ENCODE data around the gene PALD1.

Gene PALD1

GRCh38 chr10:70480239-70480861, 1.8 kb downstream of the PALD1 start:
- Histone ChIP-seq H3K9ac (ENCODE audit: low read length) (no peak overlapping the region), H4K12ac (ENCODE audit: low read depth, low read length) (no peak overlapping the region), H3K36me3 (ENCODE audit: control insufficient read depth in 1 of 2, insufficient read depth in 2 of 2, low read length in 2 of 2) (no peaks in the 10 kb centered on the region), H3K27ac (ENCODE audit: low read depth, low read length) (no peak overlapping the region), H4K91ac (ENCODE audit: low read depth, low read length) (no peak overlapping the region), H2BK12ac (ENCODE audit: low read length) (no peak overlapping the region), H3K4me2 (ENCODE audit: low read length) (no peak overlapping the region), H3K4me1 (ENCODE audit: control insufficient read depth in 1 of 2, insufficient read depth in 2 of 2, low read length in 2 of 2) (peaks cover 3 to 9% of the 10 kb centered on the region in 2 experiments), H3K79me2 (ENCODE audit: control insufficient read depth, insufficient read depth, low read length, poor library complexity) (no peaks in the 10 kb centered on the region), H3K79me1 (ENCODE audit: low read length) (no peaks in the 10 kb centered on the region), H3K4ac (ENCODE audit: low read depth, low read length) (no peak overlapping the region), H3K9me3 (ENCODE audit: insufficient read depth, low read depth, low read length) (peaks cover 2% of the 10 kb centered on the region), H2BK5ac (ENCODE audit: low read depth, low read length, poor library complexity) (no peak overlapping the region), H2AK5ac (ENCODE audit: low read length) (no peak overlapping the region), H2BK120ac (ENCODE audit: insufficient read depth, low read length, poor library complexity) (no peak overlapping the region), H4K8ac (ENCODE audit: low read depth, low read length) (no peak overlapping the region), H3K27me3 (ENCODE audit: insufficient read depth, low read length) (peaks cover 32% of the 10 kb centered on the region), H3K14ac (ENCODE audit: low read length) (no peak overlapping the region), H2AFZ (ENCODE audit: insufficient read depth, low read length, poor library complexity) (no peak overlapping the region), H3K23ac (ENCODE audit: low read length) (no peak overlapping the region), H3K4me3 (ENCODE audit: low read depth, low read length) (no peak overlapping the region), H3K18ac (ENCODE audit: low read length) (no peak overlapping the region)
- DNase-seq, result no peak
- no CpG with 5 or more reads among the region's 9 CpGs for WGBS (ENCODE audit: extremely low coverage, insufficient coverage, insufficient read length)

- H3K14ac ChIP-seq (ENCODE audit: low read length), result no peak overlapping the region
- no CpG with 5 or more reads among the region's 9 CpGs for WGBS (ENCODE audit: extremely low coverage, insufficient coverage, insufficient read length)
- H2BK120ac ChIP-seq (ENCODE audit: insufficient read depth, low read length, poor library complexity), result no peak overlapping the region
- H3K9me3 ChIP-seq (ENCODE audit: insufficient read depth, low read depth, low read length), result peaks cover 2% of the 10 kb centered on the region
- no peak overlapping the region for H3K4me3 ChIP-seq (ENCODE audit: low read depth, low read length)
- DNase-seq, result no peak
- H3K4me1 ChIP-seq (ENCODE audit: control insufficient read depth in 1 of 2, insufficient read depth in 2 of 2, low read length in 2 of 2), result peaks cover 3 to 9% of the 10 kb centered on the region in 2 experiments
- H4K12ac ChIP-seq (ENCODE audit: low read depth, low read length), result no peak overlapping the region
- no peak overlapping the region for H4K91ac ChIP-seq (ENCODE audit: low read depth, low read length)
- no peak overlapping the region for H3K27ac ChIP-seq (ENCODE audit: low read depth, low read length)
- no peak overlapping the region for H3K4me2 ChIP-seq (ENCODE audit: low read length)
- no peaks in the 10 kb centered on the region for H3K79me1 ChIP-seq (ENCODE audit: low read length)
- no peak overlapping the region for H3K9ac ChIP-seq (ENCODE audit: low read length)
- H3K23ac ChIP-seq (ENCODE audit: low read length), result no peak overlapping the region
- no peak overlapping the region for H3K4ac ChIP-seq (ENCODE audit: low read depth, low read length)
- peaks cover 32% of the 10 kb centered on the region for H3K27me3 ChIP-seq (ENCODE audit: insufficient read depth, low read length)
- H2BK5ac ChIP-seq (ENCODE audit: low read depth, low read length, poor library complexity), result no peak overlapping the region
- no peak overlapping the region for H2AK5ac ChIP-seq (ENCODE audit: low read length)
- no peak overlapping the region for H2BK12ac ChIP-seq (ENCODE audit: low read length)
- no peaks in the 10 kb centered on the region for H3K36me3 ChIP-seq (ENCODE audit: control insufficient read depth in 1 of 2, insufficient read depth in 2 of 2, low read length in 2 of 2)
- H4K8ac ChIP-seq (ENCODE audit: low read depth, low read length), result no peak overlapping the region
- H3K79me2 ChIP-seq (ENCODE audit: control insufficient read depth, insufficient read depth, low read length, poor library complexity), result no peaks in the 10 kb centered on the region
- no peak overlapping the region for H3K18ac ChIP-seq (ENCODE audit: low read length)
- H2AFZ ChIP-seq (ENCODE audit: insufficient read depth, low read length, poor library complexity), result no peak overlapping the region
These were observed 2.5 kb downstream of the PALD1 start for GRCh38 chr10:70481105-70481504.

GRCh38 chr10:70481831-70482530, 3.4 kb downstream of the PALD1 start:
- no peak overlapping the region for H3K18ac ChIP-seq (ENCODE audit: low read length)
- H3K14ac ChIP-seq (ENCODE audit: low read length), result no peak overlapping the region
- no peak overlapping the region for H2BK5ac ChIP-seq (ENCODE audit: low read depth, low read length, poor library complexity)
- no peak overlapping the region for H4K91ac ChIP-seq (ENCODE audit: low read depth, low read length)
- H3K79me1 ChIP-seq (ENCODE audit: low read length), result no peaks in the 10 kb centered on the region
- H3K4ac ChIP-seq (ENCODE audit: low read depth, low read length), result no peak overlapping the region
- no peaks in the 10 kb centered on the region for H3K79me2 ChIP-seq (ENCODE audit: control insufficient read depth, insufficient read depth, low read length, poor library complexity)
- H3K9ac ChIP-seq (ENCODE audit: low read length), result no peak overlapping the region
- H3K4me2 ChIP-seq (ENCODE audit: low read length), result no peak overlapping the region
- no peak overlapping the region for H2AFZ ChIP-seq (ENCODE audit: insufficient read depth, low read length, poor library complexity)
- no peak overlapping the region for H4K8ac ChIP-seq (ENCODE audit: low read depth, low read length)
- H3K27me3 ChIP-seq (ENCODE audit: insufficient read depth, low read length), result peaks cover 27% of the 10 kb centered on the region
- H4K12ac ChIP-seq (ENCODE audit: low read depth, low read length), result no peak overlapping the region
- H3K4me3 ChIP-seq (ENCODE audit: low read depth, low read length), result no peak overlapping the region
- H2AK5ac ChIP-seq (ENCODE audit: low read length), result no peak overlapping the region
- H3K9me3 ChIP-seq (ENCODE audit: insufficient read depth, low read depth, low read length), result peaks cover 2% of the 10 kb centered on the region
- no peak overlapping the region for H2BK120ac ChIP-seq (ENCODE audit: insufficient read depth, low read length, poor library complexity)
- WGBS (ENCODE audit: extremely low coverage, insufficient coverage, insufficient read length), result no CpG with 5 or more reads among the region's 7 CpGs
- peaks cover 3 to 9% of the 10 kb centered on the region in 2 experiments for H3K4me1 ChIP-seq (ENCODE audit: control insufficient read depth in 1 of 2, insufficient read depth in 2 of 2, low read length in 2 of 2)
- H3K27ac ChIP-seq (ENCODE audit: low read depth, low read length), result no peak overlapping the region
- H3K23ac ChIP-seq (ENCODE audit: low read length), result no peak overlapping the region
- no peak overlapping the region for H2BK12ac ChIP-seq (ENCODE audit: low read length)
- no peak for DNase-seq
- no peaks in the 10 kb centered on the region for H3K36me3 ChIP-seq (ENCODE audit: control insufficient read depth in 1 of 2, insufficient read depth in 2 of 2, low read length in 2 of 2)

GRCh38 chr10:70482982-70483760, 4.6 kb downstream of the PALD1 start:
- Histone ChIP-seq H3K14ac (ENCODE audit: low read length) (no peak overlapping the region), H2AK5ac (ENCODE audit: low read length) (no peak overlapping the region)
- DNase-seq, result no peak

More at GRCh38 chr10:70482982-70483760, 4.6 kb downstream of the PALD1 start:
- H3K18ac ChIP-seq (ENCODE audit: low read length), result no peak overlapping the region
- H3K23ac ChIP-seq (ENCODE audit: low read length), result no peak overlapping the region
- peaks cover 15% of the 10 kb centered on the region for H3K27me3 ChIP-seq (ENCODE audit: insufficient read depth, low read length)
- no peak overlapping the region for H3K4me3 ChIP-seq (ENCODE audit: low read depth, low read length)
- no peaks in the 10 kb centered on the region for H3K79me1 ChIP-seq (ENCODE audit: low read length)
- H4K91ac ChIP-seq (ENCODE audit: low read depth, low read length), result no peak overlapping the region
- no peak overlapping the region for H2BK120ac ChIP-seq (ENCODE audit: insufficient read depth, low read length, poor library complexity)
- H3K4me1 ChIP-seq (ENCODE audit: control insufficient read depth in 1 of 2, insufficient read depth in 2 of 2, low read length in 2 of 2), result peaks cover under 1 to 4% of the 10 kb centered on the region in 2 experiments
- H4K12ac ChIP-seq (ENCODE audit: low read depth, low read length), result no peak overlapping the region
- no peak overlapping the region for H2BK12ac ChIP-seq (ENCODE audit: low read length)
- no peaks in the 10 kb centered on the region for H3K36me3 ChIP-seq (ENCODE audit: control insufficient read depth in 1 of 2, insufficient read depth in 2 of 2, low read length in 2 of 2)
- no peak overlapping the region for H2AFZ ChIP-seq (ENCODE audit: insufficient read depth, low read length, poor library complexity)
- no peak overlapping the region for H3K9ac ChIP-seq (ENCODE audit: low read length)
- H3K27ac ChIP-seq (ENCODE audit: low read depth, low read length), result no peak overlapping the region
- H3K4ac ChIP-seq (ENCODE audit: low read depth, low read length), result no peak overlapping the region
- peaks cover 2% of the 10 kb centered on the region for H3K9me3 ChIP-seq (ENCODE audit: insufficient read depth, low read depth, low read length)
- H2BK5ac ChIP-seq (ENCODE audit: low read depth, low read length, poor library complexity), result no peak overlapping the region
- H4K8ac ChIP-seq (ENCODE audit: low read depth, low read length), result no peak overlapping the region
- H3K4me2 ChIP-seq (ENCODE audit: low read length), result no peak overlapping the region
- WGBS (ENCODE audit: extremely low coverage, insufficient coverage, insufficient read length), result no CpG with 5 or more reads among the region's 8 CpGs
- H3K79me2 ChIP-seq (ENCODE audit: control insufficient read depth, insufficient read depth, low read length, poor library complexity), result no peaks in the 10 kb centered on the region

Data from trophoblast cell (in vitro differentiated cells and primary cell).